Kidney (tissue), 14 donors: Measurements from ENCODE around the gene ITGA8. TPM values are rescaled to one million over a fixed set of nuclear protein-coding genes. Genes with fewer than 3 reads are reported as not detected.

Experiments
- DNase-seq, 5 donors: peaks; one replicate each; pipeline ENCODE4 v3.0.0-alpha.2; 2013 to 2020
- FAIRE-seq: peaks from 2 replicates; lab custom pipeline; 2012; peaks lifted over from hg19 to GRCh38; lab: Jason Lieb, UNC
- H3K27ac ChIP-seq, 2 donors: one replicate each; pipeline ENCODE4 v1.7.0; 2013; ENCODE audit warnings: low read depth in 2 of 2, low read length in 2 of 2, inconsistent platforms in 1 of 2
- H3K27me3 ChIP-seq: one replicate; pipeline ENCODE4 v1.7.1; 2013; ENCODE audit warnings: low read length, inconsistent platforms; ENCODE audit not compliant: control insufficient read depth, insufficient read depth
- H3K36me3 ChIP-seq, 3 donors: one replicate each; pipeline versions ENCODE4 v1.7.0 to v1.7.1; 2013; ENCODE audit warnings: low read length in 3 of 3, control low read depth in 1 of 3, inconsistent platforms in 1 of 3; ENCODE audit not compliant: insufficient read depth in 3 of 3, control insufficient read depth in 2 of 3
- H3K4me1 ChIP-seq, 3 donors: one replicate each; pipeline versions ENCODE4 v1.7.0 to v1.7.1; 2013; ENCODE audit warnings: low read length in 3 of 3, inconsistent platforms in 1 of 3, low read depth in 1 of 3; ENCODE audit not compliant: control insufficient read depth in 2 of 3, insufficient read depth in 2 of 3
- H3K4me3 ChIP-seq, 3 donors: one replicate each; pipeline versions ENCODE4 v1.7.0 to v1.8.1; 2013; ENCODE audit warnings: low read length in 3 of 3, control low read depth in 1 of 3, inconsistent platforms in 1 of 3
- H3K9ac ChIP-seq, 3 donors: one replicate each; pipeline versions ENCODE4 v1.7.0 to v1.7.1; 2013; ENCODE audit warnings: low read length in 3 of 3, control low read depth in 1 of 3, inconsistent platforms in 1 of 3
- H3K9me3 ChIP-seq, 3 donors: one replicate each; pipeline versions ENCODE4 v1.7.0 to v1.7.1; 2013; ENCODE audit warnings: low read length in 3 of 3, control low read depth in 1 of 3, inconsistent platforms in 1 of 3; ENCODE audit not compliant: control insufficient read depth in 2 of 3, insufficient read depth in 1 of 3
- intact Hi-C: fragments of 100-400 bp; cut with DNase I; formaldehyde crosslinking; loops from one replicate; pipeline ENCODE4 v1.11.1; 2022
- polyA plus RNA-seq: library from polyadenylated mRNA; stranded (reverse); fragments of 350-450 nt; fragmentation: Illumina TruSeq; extraction: RNeasy Lipid Tissue Mini Kit (QIAGEN cat#74804); gene quantifications from one replicate; pipeline ENCODE4 v1.2.3, GENCODE V29; 2014; ENCODE audit warnings: low read depth, low replicate concordance; ENCODE audit not compliant: insufficient read depth
- total RNA-seq: library from RNA; stranded (reverse); fragmentation: NEBNext Ultra II Directional; extraction: Animal tissue kit (Norgen Biotek cat#: 25700); gene quantifications from one replicate; pipeline ENCODE4 v1.2.1, GENCODE V29; 2021
- TF ChIP-seq, protein P1 (sequence below): IDR thresholded peaks from 3 replicates; pipeline ENCODE4 v1.5.1; 2012; ENCODE audit warnings: mild to moderate bottlenecking, moderate library complexity, borderline replicate concordance; ENCODE audit not compliant: insufficient read depth; ENCODE audit errors: extremely low read depth
- donor health status: control.
- donor health status: control.
- donor health status: control.
- donor health status: control.
- donor health status: control.
- donor health status: DM: yes; HTN: yes; CAD: no.
- donor health status: Normal renal cell carcinoma (clear cell type).

ITGA8 gene
- total and polyA plus RNA-seq, 2 donors from 2014 or later = 10.8 to 22.1 TPM

DNA sequence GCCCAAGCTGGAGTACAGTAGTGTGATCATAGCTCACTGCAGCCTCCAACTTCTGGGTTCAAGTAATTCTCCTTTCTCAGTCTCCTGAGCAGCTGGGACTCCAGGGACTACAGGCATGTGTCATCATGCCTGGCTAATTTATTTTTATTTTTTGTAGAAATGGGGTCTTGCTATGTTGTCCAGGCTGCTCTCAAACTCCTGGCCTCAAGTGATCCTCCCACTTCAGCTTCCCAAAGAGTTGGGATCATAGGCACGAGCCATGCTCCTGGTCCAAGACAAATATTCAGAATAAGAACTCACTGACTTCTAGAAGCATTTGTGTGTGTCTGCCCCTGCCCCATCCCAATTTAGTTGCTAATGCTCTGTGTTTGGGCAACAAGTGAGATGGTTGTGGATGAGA is 151.8 kb downstream of the ITGA8 start:
- DNase-seq = no peak
- Histone ChIP-seq H3K9me3 (no peaks in the 10 kb centered on the region), H3K27ac (no peak overlapping the region), H3K4me1 (peaks cover 0 to 2% (median 0%) of the 10 kb centered on the region in 3 donors), H3K9ac (no peak overlapping the region), H3K27me3 (no peaks in the 10 kb centered on the region), H3K36me3 (no peaks in the 10 kb centered on the region), H3K4me3 (no peak overlapping the region)
- FAIRE-seq = no peak
- TF ChIP-seq, protein P1, sequence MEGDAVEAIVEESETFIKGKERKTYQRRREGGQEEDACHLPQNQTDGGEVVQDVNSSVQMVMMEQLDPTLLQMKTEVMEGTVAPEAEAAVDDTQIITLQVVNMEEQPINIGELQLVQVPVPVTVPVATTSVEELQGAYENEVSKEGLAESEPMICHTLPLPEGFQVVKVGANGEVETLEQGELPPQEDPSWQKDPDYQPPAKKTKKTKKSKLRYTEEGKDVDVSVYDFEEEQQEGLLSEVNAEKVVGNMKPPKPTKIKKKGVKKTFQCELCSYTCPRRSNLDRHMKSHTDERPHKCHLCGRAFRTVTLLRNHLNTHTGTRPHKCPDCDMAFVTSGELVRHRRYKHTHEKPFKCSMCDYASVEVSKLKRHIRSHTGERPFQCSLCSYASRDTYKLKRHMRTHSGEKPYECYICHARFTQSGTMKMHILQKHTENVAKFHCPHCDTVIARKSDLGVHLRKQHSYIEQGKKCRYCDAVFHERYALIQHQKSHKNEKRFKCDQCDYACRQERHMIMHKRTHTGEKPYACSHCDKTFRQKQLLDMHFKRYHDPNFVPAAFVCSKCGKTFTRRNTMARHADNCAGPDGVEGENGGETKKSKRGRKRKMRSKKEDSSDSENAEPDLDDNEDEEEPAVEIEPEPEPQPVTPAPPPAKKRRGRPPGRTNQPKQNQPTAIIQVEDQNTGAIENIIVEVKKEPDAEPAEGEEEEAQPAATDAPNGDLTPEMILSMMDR = no peak
- intact Hi-C loops = no loop called here

DNA sequence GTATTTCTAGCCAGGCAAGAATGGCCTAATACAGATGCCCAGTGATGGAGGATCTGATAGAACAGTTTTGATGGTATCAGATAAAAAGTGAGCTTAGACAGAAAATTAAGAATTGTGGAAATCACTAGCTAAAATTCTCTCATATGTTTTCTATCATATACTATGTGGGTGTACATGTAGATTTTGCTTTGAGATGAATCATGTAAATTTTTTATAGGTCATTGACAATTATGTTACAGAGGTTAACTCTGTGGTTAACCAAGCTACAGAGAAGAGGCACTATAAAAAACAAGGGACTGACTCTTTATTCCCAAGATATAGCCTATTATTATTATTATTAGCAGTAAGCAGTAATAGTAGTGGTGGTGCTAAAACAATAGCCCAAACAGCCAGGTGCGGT is 156.5 kb downstream of the ITGA8 start:
- no peak overlapping the region for H3K27ac ChIP-seq
- no peaks in the 10 kb centered on the region for H3K27me3 ChIP-seq
- H3K9me3 ChIP-seq = no peaks in the 10 kb centered on the region
- TF ChIP-seq, protein P1 = no peak
- intact Hi-C loops = no loop called here
- H3K36me3 ChIP-seq = no peaks in the 10 kb centered on the region
- no peaks in the 10 kb centered on the region for H3K4me1 ChIP-seq
- DNase-seq = no peak
- no peak for FAIRE-seq
- H3K4me3 ChIP-seq = no peak overlapping the region
- H3K9ac ChIP-seq = no peak overlapping the region

DNA sequence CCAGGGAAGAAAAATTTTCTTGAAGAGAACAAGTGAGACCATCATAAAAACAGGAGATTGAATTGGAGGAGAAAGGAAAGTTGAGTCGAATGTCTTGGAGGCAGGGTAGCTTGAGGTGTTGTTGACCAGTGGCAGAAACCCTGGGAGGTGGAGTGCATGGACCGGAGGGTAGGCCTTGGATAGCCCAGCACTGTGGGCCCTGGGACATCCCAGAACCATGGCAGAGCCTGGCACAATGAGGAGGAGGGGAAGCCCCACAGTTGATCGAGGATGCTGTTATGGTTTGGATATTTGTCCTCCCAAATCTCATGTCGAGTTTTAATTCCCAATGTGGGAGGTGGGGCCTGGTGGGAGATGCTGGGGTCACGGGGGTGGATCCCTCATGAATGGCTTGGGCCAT is 157.1 kb downstream of the ITGA8 start:
- Histone ChIP-seq H3K27ac (no peak overlapping the region), H3K9me3 (no peaks in the 10 kb centered on the region), H3K9ac (no peak overlapping the region), H3K36me3 (no peaks in the 10 kb centered on the region), H3K4me3 (no peak overlapping the region), H3K4me1 (no peaks in the 10 kb centered on the region), H3K27me3 (no peaks in the 10 kb centered on the region)
- DNase-seq = no peak
- intact Hi-C loops = no loop called here
- FAIRE-seq = no peak
- TF ChIP-seq, protein P1 = no peak

DNA sequence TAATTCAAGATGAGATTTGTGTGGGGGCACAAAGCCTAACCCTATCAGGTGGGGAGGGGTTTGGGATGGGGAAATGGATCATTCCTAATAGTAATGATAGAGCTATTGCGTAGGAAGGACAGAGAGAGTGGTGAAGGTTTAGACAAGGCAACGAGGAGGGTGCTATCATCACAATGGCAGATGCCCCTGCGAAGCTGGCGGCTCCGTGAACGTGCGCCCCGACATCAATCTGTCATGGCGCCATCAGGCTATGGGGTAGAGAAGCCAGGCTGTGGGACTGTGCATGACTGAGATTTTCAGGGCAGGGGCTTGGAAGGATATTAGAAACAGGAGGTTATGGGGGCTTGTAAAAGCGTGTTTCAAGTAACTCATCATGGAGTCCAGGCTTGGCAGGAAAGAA is 157.6 kb downstream of the ITGA8 start:
- Histone ChIP-seq H3K27me3 (no peaks in the 10 kb centered on the region), H3K27ac (no peak overlapping the region), H3K4me3 (no peak overlapping the region), H3K36me3 (no peaks in the 10 kb centered on the region), H3K9me3 (no peaks in the 10 kb centered on the region), H3K9ac (no peak overlapping the region), H3K4me1 (no peaks in the 10 kb centered on the region)
- intact Hi-C loops = no loop called here
- FAIRE-seq (no peak), DNase-seq (no peak)
- TF ChIP-seq, protein P1 = no peak
